HG02885 (cell line): ENCODE data around the gene CDIP1.
A peak's percentile ranks its signal among the peaks of the same experiment; 100 is the strongest.
"Not testable (repeated sequence)": the region's sequence is repeated elsewhere in the genome, so short reads cannot be mapped to it uniquely, and the experiment has no call there.

ENCODE experiments used
- ATAC-seq: cut with Tn5 transposase; IDR thresholded peaks from one replicate; pipeline ENCODE4 v1.9.1; 2021; ENCODE audit warnings: mild to moderate bottlenecking; ENCODE audit not compliant: unreplicated experiment, poor library complexity

The CDIP1 gene

GRCh38 chr16:4538350-4539235, at the start of gene CDIP1:
TSS of gene CDIP1 (minus strand) at chr16:4538773. CDS start at chr16:4514130, 24,643 bp downstream.
- ATAC-seq: peak; percentile 81

GRCh38 chr16:4586291-4586690, 47.7 kb upstream of the CDIP1 start:
- ATAC-seq: no peak

- ATAC-seq: no peak
Measured at GRCh38 chr16:4583906-4584305, 45.3 kb upstream of the CDIP1 start.

DNA sequence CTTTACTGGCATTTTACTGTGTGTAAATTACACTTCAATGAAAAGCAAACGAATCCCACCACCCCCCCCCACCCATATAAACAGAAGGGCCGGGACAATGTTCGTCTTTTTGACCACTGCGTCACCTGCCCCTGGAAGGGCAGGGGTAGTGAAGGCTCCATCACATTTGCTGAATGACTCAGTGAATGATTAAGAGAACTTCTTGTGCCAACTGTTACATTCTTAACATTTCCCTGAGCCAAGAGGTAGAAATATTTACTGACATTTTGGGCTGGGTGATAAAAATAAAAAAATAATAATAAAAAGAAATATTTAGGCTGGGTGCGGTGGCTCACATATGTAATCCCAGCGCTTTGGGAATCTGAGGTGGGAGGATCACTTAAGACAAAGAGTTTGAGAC, 41.7 kb upstream of the CDIP1 start:
- no peak for ATAC-seq

GRCh38 chr16:4578961-4579530, 40.5 kb upstream of the CDIP1 start:
- ATAC-seq: no peak

GRCh38 chr16:4576008-4576407, 37.4 kb upstream of the CDIP1 start:
- ATAC-seq: no peak

GRCh38 chr16:4574919-4575705, 36.5 kb upstream of the CDIP1 start:
- no peak for ATAC-seq

DNA sequence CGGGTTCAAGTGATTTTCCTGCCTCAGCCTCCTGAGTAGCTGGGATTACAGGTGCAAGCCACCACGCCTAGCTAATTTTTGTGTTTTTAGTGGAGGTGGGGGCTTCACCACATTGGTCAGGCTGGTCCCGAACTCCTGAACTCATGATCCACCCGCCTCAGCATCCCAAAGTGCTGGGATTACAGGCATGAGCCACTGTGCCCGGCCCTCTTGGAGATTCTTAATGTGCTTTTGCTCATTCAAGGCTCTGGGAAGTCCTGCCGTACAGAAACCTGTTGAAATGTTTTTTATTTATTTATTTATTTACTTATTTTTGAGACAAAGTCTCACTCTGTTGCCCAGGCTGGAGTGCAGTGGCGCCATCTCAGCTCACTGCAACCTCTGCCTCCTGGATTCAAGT, 35.4 kb upstream of the CDIP1 start:
- not testable (repeated sequence) for ATAC-seq

DNA sequence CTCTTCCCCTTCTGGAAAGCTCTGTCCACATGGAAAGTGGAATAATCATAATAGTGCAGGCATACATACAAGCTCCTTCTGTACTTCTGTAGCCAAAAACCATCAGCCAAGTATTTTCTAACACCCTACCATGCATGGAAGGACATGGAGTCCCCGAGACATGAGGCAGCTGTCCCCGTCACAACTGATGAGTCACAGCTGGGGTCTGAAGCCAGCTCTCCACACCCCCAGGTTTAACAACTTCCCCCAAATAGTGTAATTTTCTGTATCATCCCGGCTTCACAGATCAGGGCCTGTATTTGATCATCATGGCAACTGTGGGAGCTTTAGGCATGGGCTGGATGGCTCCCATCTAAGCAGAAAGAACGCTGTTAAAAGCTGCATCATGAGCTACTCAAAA, 34.1 kb upstream of the CDIP1 start:
- no peak for ATAC-seq

- no peak for ATAC-seq
Measured at GRCh38 chr16:4570688-4571321, 32.2 kb upstream of the CDIP1 start.

GRCh38 chr16:4570086-4570485, 31.5 kb upstream of the CDIP1 start:
- no peak for ATAC-seq

DNA sequence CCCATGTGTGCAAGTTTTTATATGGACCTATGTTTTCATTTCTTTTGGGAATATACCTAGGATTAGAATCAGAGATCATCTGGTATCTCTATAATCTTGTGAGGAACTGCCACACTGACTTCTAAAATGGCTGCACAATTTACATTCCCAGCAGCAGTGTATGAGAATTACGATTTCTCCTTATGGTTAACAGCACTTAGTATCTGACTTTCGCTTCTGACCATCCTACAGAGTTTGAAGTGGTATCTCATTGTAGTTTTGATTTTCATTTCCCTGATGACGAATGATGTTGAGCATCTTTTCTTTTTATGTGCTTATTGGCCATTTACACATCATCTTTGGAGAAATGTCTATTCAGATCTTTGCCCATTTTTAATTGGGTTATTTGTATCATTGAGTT, 27.6 kb upstream of the CDIP1 start:
- ATAC-seq: no peak

DNA sequence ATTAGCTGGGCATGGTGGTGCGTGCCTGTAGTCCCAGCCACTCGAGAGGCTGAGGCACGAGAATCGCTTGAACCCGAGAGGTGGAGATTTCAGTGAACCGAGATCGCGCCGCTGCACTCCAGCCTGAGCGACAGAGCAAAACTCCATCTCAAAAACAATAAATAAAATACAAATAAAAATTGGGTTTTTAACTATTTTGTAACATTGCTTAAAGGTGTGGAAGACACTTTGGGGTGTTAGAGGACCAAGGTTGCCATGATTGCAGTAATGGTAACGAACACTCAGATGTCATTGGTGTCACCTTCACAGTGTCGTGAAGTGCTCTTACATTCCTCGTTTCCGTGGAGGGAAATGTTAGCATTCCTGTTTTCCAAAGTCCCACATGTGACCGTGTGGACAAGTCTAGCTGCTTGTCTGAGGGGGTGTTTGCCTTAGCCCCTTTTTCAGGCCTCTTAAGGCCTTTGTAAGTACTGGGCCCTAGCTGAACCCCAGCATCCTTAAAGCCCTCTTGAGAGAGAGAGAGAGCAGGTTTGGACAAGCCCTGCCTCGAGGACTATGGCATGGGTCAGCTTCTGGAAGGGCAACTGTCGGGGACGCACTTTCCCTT, 26.2 kb upstream of the CDIP1 start:
- no peak for ATAC-seq

DNA sequence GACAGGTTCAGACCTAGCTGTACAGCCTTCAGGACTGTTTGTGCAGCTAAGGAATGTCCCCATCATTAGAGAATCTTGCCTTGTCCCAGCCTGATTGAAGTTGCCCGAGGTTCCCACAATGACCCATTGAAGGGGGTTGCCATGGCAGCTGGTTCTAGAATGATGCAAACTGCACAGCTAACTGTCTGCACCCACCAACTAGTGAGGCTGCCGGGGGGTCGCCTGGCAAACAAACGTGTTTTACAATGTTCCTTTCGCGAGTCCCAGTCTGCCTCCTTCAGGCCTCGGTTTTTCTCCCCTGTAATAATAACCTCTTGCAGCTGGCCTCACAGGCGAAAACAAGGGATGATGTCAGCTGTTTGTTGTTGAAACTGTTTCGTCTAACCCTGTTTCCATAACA, 23.0 kb upstream of the CDIP1 start:
- no peak for ATAC-seq

DNA sequence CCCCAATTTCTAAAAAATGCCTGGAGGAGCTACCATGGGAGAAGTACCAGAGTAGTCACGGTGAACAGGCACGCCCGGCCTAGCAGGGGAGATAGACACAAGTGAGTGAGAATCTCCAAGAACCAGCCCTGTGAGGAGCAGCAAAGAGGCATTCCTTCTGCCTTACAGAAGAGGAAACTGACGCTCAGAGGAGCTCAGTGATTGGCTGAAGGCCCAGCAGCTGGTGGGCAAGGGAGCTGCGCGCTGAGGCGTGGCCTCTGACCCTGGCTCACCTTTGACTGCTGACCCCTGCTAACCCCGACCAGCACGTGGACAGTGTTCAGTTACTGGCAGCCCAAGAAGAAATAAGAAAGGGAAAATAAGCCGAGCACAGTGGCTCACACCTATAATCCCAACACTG, 19.4 kb upstream of the CDIP1 start:
- no peak for ATAC-seq

DNA sequence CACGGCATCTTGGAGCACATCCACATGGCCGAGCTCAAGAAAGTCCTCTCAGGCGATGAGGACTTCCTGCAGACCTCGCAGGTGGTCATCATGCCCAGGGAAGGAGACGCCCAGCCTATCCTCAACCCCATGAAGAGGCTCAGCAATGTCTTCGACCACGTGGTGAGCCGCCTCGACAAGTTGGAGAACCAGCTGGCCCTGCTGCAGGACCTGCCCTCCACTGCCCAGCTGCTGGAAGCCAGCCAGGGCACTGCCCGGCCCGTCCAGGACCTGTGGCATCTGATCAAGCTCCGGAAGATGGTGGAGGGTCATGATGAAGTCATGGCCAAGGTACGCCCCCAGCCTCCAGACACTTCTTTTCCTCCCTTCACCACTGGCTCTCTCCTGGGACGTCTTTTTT, 18.0 kb upstream of the CDIP1 start:
- no peak for ATAC-seq

GRCh38 chr16:4556112-4556511, 17.5 kb upstream of the CDIP1 start, which contains the start of gene C16orf96:
TSS of gene C16orf96 (plus strand) at chr16:4556340. CDS start at chr16:4556490, 150 bp downstream.
- ATAC-seq: no peak

GRCh38 chr16:4552541-4552940, 14.0 kb upstream of the CDIP1 start:
- ATAC-seq: no peak

DNA sequence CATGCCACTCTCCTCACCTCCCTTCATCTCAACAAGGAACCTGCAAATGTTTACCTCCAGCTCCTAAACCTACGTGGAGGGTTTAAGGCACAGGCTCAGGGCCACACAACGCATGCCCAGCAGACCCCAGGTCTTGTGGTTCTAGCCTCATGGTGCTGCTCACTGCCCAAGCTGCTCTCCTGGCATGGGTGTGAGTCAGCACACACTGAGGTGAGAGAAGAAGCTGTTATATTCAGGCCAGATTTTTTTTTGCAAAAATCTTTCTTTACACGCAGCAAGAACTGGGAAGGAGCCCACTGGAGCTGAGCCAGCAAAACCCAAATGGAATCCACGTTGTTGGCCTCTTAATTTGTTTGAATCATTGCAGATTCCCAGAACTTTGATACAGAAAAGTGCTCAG, 12.0 kb upstream of the CDIP1 start:
- no peak for ATAC-seq

GRCh38 chr16:4548124-4548523, 9.6 kb upstream of the CDIP1 start:
- no peak for ATAC-seq
